CD14-positive monocyte (primary cell): ENCODE results near the gene FANCC. TPM values are rescaled to one million over a fixed set of nuclear protein-coding genes. Genes with fewer than 3 reads are reported as not detected.

Source experiments
- DNase-seq, 3 donors: peaks; one replicate each; pipeline ENCODE4 v3.0.0-alpha.2; 2011 to 2022
- H2AFZ ChIP-seq: 2 replicates; pipeline ENCODE4 v1.6.0; 2012; ENCODE audit warnings: mild to moderate bottlenecking, low read depth, low read length, inconsistent platforms; ENCODE audit not compliant: insufficient read depth, poor library complexity, severe bottlenecking
- H3K27ac ChIP-seq, 2 donors: 1 replicate in 1 of 2; 2 replicates in 1 of 2; pipeline ENCODE4 v1.5.1; 2012 to 2013; ENCODE audit warnings: low read length in 2 of 2, control low read depth in 1 of 2, inconsistent platforms in 1 of 2, low read depth in 1 of 2, mild to moderate bottlenecking in 1 of 2
- H3K27me3 ChIP-seq, 2 donors: one replicate each; pipeline versions ENCODE4 v1.6.0 to v1.6.1; 2011 to 2013; ENCODE audit warnings: low read length in 2 of 2; ENCODE audit not compliant: control insufficient read depth in 2 of 2, insufficient read depth in 2 of 2
- H3K36me3 ChIP-seq, 2 donors: replicated peaks in 1 of 2; 1 replicate in 1 of 2; 2 replicates in 1 of 2; pipeline versions ENCODE4 v1.5.1 to v1.6.1; 2012 to 2013; ENCODE audit warnings: low read length in 2 of 2, control low read depth in 1 of 2, inconsistent platforms in 1 of 2, mild to moderate bottlenecking in 1 of 2; ENCODE audit not compliant: insufficient read depth in 2 of 2, control insufficient read depth in 1 of 2
- H3K4me1 ChIP-seq, 2 donors: 1 replicate in 1 of 2; 2 replicates in 1 of 2; pipeline versions ENCODE4 v1.5.1 to v1.6.1; 2012 to 2013; ENCODE audit warnings: low read length in 2 of 2, control low read depth in 1 of 2, inconsistent platforms in 1 of 2, mild to moderate bottlenecking in 1 of 2, moderate library complexity in 1 of 2; ENCODE audit not compliant: insufficient read depth in 2 of 2, control insufficient read depth in 1 of 2
- H3K4me2 ChIP-seq: replicated peaks from 2 replicates; pipeline ENCODE3; 2012; ENCODE audit warnings: low read length, moderate library complexity, mild to moderate bottlenecking; ENCODE audit not compliant: poor library complexity, severe bottlenecking; ENCODE audit errors: extremely low read depth
- H3K4me3 ChIP-seq, 3 experiments: fragments of 200-600 bp in 1 of 3; sonication (generic) in 1 of 3; replicated peaks in 1 of 3; 1 replicate in 2 of 3; 2 replicates in 1 of 3; pipeline ENCODE4 v1.5.1; 2011 to 2013; ENCODE audit warnings: low read length in 3 of 3, mild to moderate bottlenecking in 3 of 3, control low read depth in 2 of 3, low read depth in 2 of 3, inconsistent platforms in 1 of 3, moderate library complexity in 1 of 3
- H3K79me2 ChIP-seq: 2 replicates; pipeline ENCODE4 v1.6.0; 2012; ENCODE audit warnings: mild to moderate bottlenecking, control low read depth, inconsistent platforms, low read length, moderate library complexity; ENCODE audit not compliant: insufficient read depth
- H3K9ac ChIP-seq: 2 replicates; pipeline ENCODE4 v1.6.0; 2017; ENCODE audit warnings: low read length, mild to moderate bottlenecking; ENCODE audit not compliant: insufficient read depth, poor library complexity, severe bottlenecking
- H3K9me3 ChIP-seq, 2 donors: replicated peaks in 1 of 2; 1 replicate in 1 of 2; 2 replicates in 1 of 2; pipeline versions ENCODE4 v1.5.1 to v1.6.1; 2012 to 2013; ENCODE audit warnings: low read length in 2 of 2, control low read depth in 1 of 2; ENCODE audit not compliant: control insufficient read depth in 1 of 2, insufficient read depth in 1 of 2
- H4K20me1 ChIP-seq: 2 replicates; pipeline ENCODE4 v1.6.0; 2012; ENCODE audit warnings: mild to moderate bottlenecking, low read length, control low read depth, moderate library complexity; ENCODE audit not compliant: insufficient read depth
- H3K27ac Mint-ChIP-seq, 7 donors: one replicate each; pipeline ENCODE4 v1.8.0; 2020; ENCODE audit warnings: mild to moderate bottlenecking in 7 of 7, mixed read lengths in 7 of 7, moderate library complexity in 6 of 7, inconsistent platforms in 2 of 7
- H3K27me3 Mint-ChIP-seq, 3 donors: one replicate each; pipeline ENCODE4 v1.8.0; 2021 to 2022; ENCODE audit warnings: low read depth in 3 of 3, mild to moderate bottlenecking in 3 of 3, mixed read lengths in 3 of 3, moderate library complexity in 3 of 3, inconsistent platforms in 1 of 3
- H3K36me3 Mint-ChIP-seq, 2 donors: one replicate each; pipeline ENCODE4 v1.8.0; 2020; ENCODE audit warnings: mixed read lengths in 2 of 2, inconsistent platforms in 1 of 2, mild to moderate bottlenecking in 1 of 2
- H3K4me1 Mint-ChIP-seq: one replicate; pipeline ENCODE4 v1.8.0; 2020; ENCODE audit warnings: mild to moderate bottlenecking, mixed read lengths
- H3K4me3 Mint-ChIP-seq, 2 donors: one replicate each; pipeline ENCODE4 v1.8.0; 2020; ENCODE audit warnings: mild to moderate bottlenecking in 2 of 2, mixed read lengths in 2 of 2, moderate library complexity in 1 of 2
- H3K9me3 Mint-ChIP-seq, 7 donors: one replicate each; pipeline ENCODE4 v1.8.0; 2020 to 2022; ENCODE audit warnings: mixed read lengths in 7 of 7, mild to moderate bottlenecking in 6 of 7, moderate library complexity in 6 of 7, inconsistent platforms in 2 of 7
- WGBS: methylation state at CpG from one replicate; pipeline ENCODE4 v1.1.5; 2013; ENCODE audit warnings: missing lambda C conversion rate; ENCODE audit not compliant: insufficient coverage; 5-methylcytosine and 5-hydroxymethylcytosine counted together
- intact Hi-C, 2 donors: fragments of 100-400 bp; cut with micrococcal nuclease; formaldehyde crosslinking; loops; one replicate each; pipeline versions ENCODE4 v1.15.0 to v1.15.1; 2023
- polyA plus RNA-seq, 3 donors: library from polyadenylated mRNA; depleted of rRNA in 1 of 3; unstranded in 2 of 3; stranded (reverse) in 1 of 3; fragments of 300-500 nt in 2 of 3; fragments of >200 nt in 1 of 3; fragmentation: Illumina TruSeq in 2 of 3; gene quantifications; 1 replicate in 2 of 3; 2 replicates in 1 of 3; pipeline ENCODE4 v1.2.3, GENCODE V29; 2012 to 2021
- TF ChIP-seq, protein P1 (sequence below): fragments of 200-600 bp; IDR thresholded peaks from one replicate; pipeline ENCODE4 v1.8.0; 2022; ENCODE audit warnings: antibody characterized with exemption, mild to moderate bottlenecking

The FANCC gene
- polyA plus RNA-seq, 3 donors = 1.2 to 2.2 (median 1.5) TPM

DNA sequence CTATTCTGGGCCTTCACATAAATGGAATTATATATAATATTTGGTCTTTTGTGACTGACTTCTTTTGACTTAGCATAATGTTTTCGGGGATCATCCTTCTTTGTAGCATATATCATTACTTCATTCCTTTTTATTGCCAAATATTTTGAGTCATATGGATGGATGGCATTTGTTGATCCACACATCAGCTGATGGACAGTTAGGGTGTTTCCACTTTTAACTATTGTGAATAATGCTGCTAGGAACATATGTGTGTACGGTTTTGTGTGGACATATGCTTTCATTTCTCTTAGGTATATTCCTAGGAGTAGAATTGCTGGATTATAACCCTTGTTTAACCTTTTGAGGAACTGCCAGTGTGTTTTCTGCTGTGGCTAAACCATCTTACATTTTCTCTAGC, 249.6 kb downstream of the FANCC start:
- no peaks in the 10 kb centered on the region for H3K9me3 Mint-ChIP-seq
- peaks cover 8 to 9% of the 10 kb centered on the region in 2 donors for H3K36me3 Mint-ChIP-seq
- TF ChIP-seq, protein P1, sequence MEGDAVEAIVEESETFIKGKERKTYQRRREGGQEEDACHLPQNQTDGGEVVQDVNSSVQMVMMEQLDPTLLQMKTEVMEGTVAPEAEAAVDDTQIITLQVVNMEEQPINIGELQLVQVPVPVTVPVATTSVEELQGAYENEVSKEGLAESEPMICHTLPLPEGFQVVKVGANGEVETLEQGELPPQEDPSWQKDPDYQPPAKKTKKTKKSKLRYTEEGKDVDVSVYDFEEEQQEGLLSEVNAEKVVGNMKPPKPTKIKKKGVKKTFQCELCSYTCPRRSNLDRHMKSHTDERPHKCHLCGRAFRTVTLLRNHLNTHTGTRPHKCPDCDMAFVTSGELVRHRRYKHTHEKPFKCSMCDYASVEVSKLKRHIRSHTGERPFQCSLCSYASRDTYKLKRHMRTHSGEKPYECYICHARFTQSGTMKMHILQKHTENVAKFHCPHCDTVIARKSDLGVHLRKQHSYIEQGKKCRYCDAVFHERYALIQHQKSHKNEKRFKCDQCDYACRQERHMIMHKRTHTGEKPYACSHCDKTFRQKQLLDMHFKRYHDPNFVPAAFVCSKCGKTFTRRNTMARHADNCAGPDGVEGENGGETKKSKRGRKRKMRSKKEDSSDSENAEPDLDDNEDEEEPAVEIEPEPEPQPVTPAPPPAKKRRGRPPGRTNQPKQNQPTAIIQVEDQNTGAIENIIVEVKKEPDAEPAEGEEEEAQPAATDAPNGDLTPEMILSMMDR = no peak
- DNase-seq = no peak
- H2AFZ ChIP-seq = no peak overlapping the region
- no peak overlapping the region for H3K4me3 ChIP-seq
- no peaks in the 10 kb centered on the region for H3K36me3 ChIP-seq
- H3K27me3 ChIP-seq = no peaks in the 10 kb centered on the region
- H4K20me1 ChIP-seq = no peaks in the 10 kb centered on the region
- intact Hi-C loops = no loop called here
- H3K4me3 Mint-ChIP-seq = no peak overlapping the region
- no peak overlapping the region for H3K27ac ChIP-seq
- no CpG with 5 or more reads among the region's 2 CpGs for WGBS
- H3K27ac Mint-ChIP-seq = no peak overlapping the region
- H3K4me1 Mint-ChIP-seq = no peaks in the 10 kb centered on the region
- no peak overlapping the region for H3K4me2 ChIP-seq
- no peaks in the 10 kb centered on the region for H3K79me2 ChIP-seq
- H3K9me3 ChIP-seq = no peaks in the 10 kb centered on the region
- H3K9ac ChIP-seq = no peak overlapping the region
- no peaks in the 10 kb centered on the region for H3K4me1 ChIP-seq
- peaks cover 0 to 2% (median 2%) of the 10 kb centered on the region in 3 donors for H3K27me3 Mint-ChIP-seq

DNA sequence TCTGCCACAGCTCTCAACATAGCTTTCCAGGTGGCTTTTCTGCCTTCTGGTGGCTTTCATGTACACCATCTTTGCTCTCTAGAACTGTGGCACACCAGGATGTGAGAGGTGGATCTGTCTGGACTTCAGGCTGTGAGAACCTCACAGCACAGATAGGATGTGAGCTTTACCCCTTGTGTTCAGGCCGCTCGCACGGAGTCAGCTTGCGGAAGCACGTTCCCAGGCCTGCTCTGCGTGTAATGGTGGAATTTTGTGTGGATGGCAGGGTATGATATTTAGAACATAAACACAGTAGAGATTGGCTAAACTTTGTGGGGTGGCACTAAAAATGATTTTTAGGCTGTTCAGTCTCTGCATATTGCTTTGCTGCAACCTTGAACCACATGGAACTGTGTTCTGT, 250.5 kb downstream of the FANCC start:
- Histone ChIP-seq H3K9me3 (no peaks in the 10 kb centered on the region), H4K20me1 (no peaks in the 10 kb centered on the region), H3K4me3 (no peak overlapping the region), H3K36me3 (no peaks in the 10 kb centered on the region), H3K4me1 (no peaks in the 10 kb centered on the region), H3K79me2 (no peaks in the 10 kb centered on the region), H3K27me3 (no peaks in the 10 kb centered on the region), H2AFZ (no peak overlapping the region), H3K4me2 (no peak overlapping the region), H3K27ac (no peak overlapping the region), H3K9ac (no peak overlapping the region)
- intact Hi-C loops = no loop called here
- DNase-seq = no peak
- H3K4me1 Mint-ChIP-seq = no peaks in the 10 kb centered on the region
- TF ChIP-seq, protein P1 = no peak
- H3K27me3 Mint-ChIP-seq = peaks cover 0 to 2% (median 2%) of the 10 kb centered on the region in 3 donors
- H3K9me3 Mint-ChIP-seq = no peaks in the 10 kb centered on the region
- 96% methylated on average over 4 of the region's 6 CpGs for WGBS
- no peak overlapping the region for H3K27ac Mint-ChIP-seq
- H3K36me3 Mint-ChIP-seq = peaks cover 13% of the 10 kb centered on the region in 2 donors
- no peak overlapping the region for H3K4me3 Mint-ChIP-seq
